ENCODE measurements around the gene TNFRSF25. TPM values are rescaled to one million over a fixed set of nuclear protein-coding genes. Genes with fewer than 3 reads are reported as not detected.
"Not testable (repeated sequence)": the region's sequence is repeated elsewhere in the genome, so short reads cannot be mapped to it uniquely, and the experiment has no call there.

Gene TNFRSF25
- total and polyA plus RNA-seq, 2 of the 8 experiments (the other 6 are each of a cell fraction or from before 2014, with no cell fraction given) = 10.7 to 19.5 TPM

DNA sequence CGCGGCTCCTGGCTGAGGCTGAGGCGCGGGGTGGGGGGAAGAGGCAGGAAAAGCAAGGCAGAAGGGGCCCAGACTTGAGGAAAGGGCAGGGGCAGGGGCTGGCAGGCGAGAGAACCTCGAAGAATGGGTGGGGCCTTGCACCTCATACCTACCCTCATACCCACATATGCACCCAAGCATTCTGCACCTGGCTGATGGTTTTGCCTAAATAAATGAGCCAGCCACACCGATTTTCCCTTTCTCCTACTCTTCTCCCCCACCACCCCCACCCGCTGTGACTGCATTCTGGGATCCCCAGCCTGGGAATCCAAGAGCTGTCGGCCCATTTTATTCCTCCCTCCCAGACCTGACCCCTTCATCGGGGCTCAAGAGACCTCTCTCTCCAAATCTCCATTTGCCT is 15.5 kb downstream of the TNFRSF25 start:
- H3K4me3 ChIP-seq (ENCODE audit: extremely low read depth in 1 of 4, insufficient read depth in 2 of 4, low read depth in 3 of 4, low read length in 4 of 4); H3K79me2 ChIP-seq (ENCODE audit: control insufficient read depth in 1 of 2, insufficient read depth in 2 of 2, low read length in 2 of 2); H3K56ac ChIP-seq (replicated peaks; ENCODE audit: insufficient read length, low read depth, low read length); H3K9me3 ChIP-seq (ENCODE audit: insufficient read depth in 2 of 2, low read depth in 1 of 2, low read length in 1 of 2); H4K8ac ChIP-seq (ENCODE audit: extremely low read depth, insufficient read depth, low read length); H4K20me1 ChIP-seq (replicated peaks in 1 of 2; ENCODE audit: control insufficient read depth in 1 of 2, insufficient read depth in 2 of 2, low read length in 2 of 2); H2AFZ ChIP-seq (ENCODE audit: low read length); FAIRE-seq; H3K18ac ChIP-seq (ENCODE audit: extremely low read depth, low read length); H3K23ac ChIP-seq (ENCODE audit: insufficient read length); H3K4me2 ChIP-seq (ENCODE audit: insufficient read depth in 1 of 2, low read depth in 2 of 2, low read length in 2 of 2); DNase-seq (ENCODE audit: low read depth in 1 of 2, low spot score in 2 of 2); H2BK20ac ChIP-seq (ENCODE audit: low read length); H4K5ac ChIP-seq (ENCODE audit: insufficient read length, low read depth, low read length); H2BK15ac ChIP-seq (ENCODE audit: low read length); H2BK120ac ChIP-seq (replicated peaks; ENCODE audit: low read depth, low read length); H3K27ac ChIP-seq (ENCODE audit: low read depth, low read length); H2BK5ac ChIP-seq (ENCODE audit: low read depth, low read length); H2BK12ac ChIP-seq (ENCODE audit: low read depth, low read length); H3K36me3 ChIP-seq (ENCODE audit: control insufficient read depth in 2 of 4, insufficient read depth in 4 of 4, low read length in 3 of 4); H3K14ac ChIP-seq (ENCODE audit: insufficient read length); H4K91ac ChIP-seq (replicated peaks; ENCODE audit: insufficient read length, low read length); H3K79me1 ChIP-seq (ENCODE audit: low read depth, low read length); H3K9ac ChIP-seq (replicated peaks in 1 of 4; ENCODE audit: extremely low read depth in 1 of 4, low read depth in 3 of 4, low read length in 3 of 4); H2AK5ac ChIP-seq (ENCODE audit: low read depth, low read length); H3K4ac ChIP-seq (replicated peaks; ENCODE audit: insufficient read length, low read depth, low read length): not testable (repeated sequence)
- H3K4me1 ChIP-seq (replicated peaks in 1 of 4; ENCODE audit: control insufficient read depth in 3 of 4, insufficient read depth in 4 of 4, low read length in 3 of 4) = peaks cover 0 to 27% (median 16%) of the 10 kb centered on the region in 4 experiments; a peak in 6 of 7 replicates
- H3K23me2 ChIP-seq (ENCODE audit: low read depth, low read length) = peaks cover 13% of the 10 kb centered on the region; the same call in 1 of the 2 replicates
- 88% methylated on average over 8 of the region's 10 CpGs; no CpG with 5 or more reads in 1 of the 2 experiments for WGBS, 2 experiments (ENCODE audit: extremely low coverage in 1 of 2, insufficient coverage in 1 of 2, insufficient read length in 1 of 2, insufficient replicate concordance in 2 of 2, low coverage in 1 of 2, low lambda C conversion rate in 2 of 2, missing lambda C conversion rate in 1 of 2)
- POLR2A ChIA-PET (ENCODE audit: partially characterized antibody) = interaction anchor here (3.3 to 12.2 kb wide), 2 partner anchors 12 to 21 kb away, joined by 13 to 123 read pairs; partner anchors contain the start of gene TNFRSF25
- peaks cover 5 to 31% (median 18%) of the 10 kb centered on the region in 4 experiments; a peak in 6 of 7 replicates for H3K27me3 ChIP-seq (replicated peaks in 1 of 4; ENCODE audit: control insufficient read depth in 3 of 4, extremely low read depth in 1 of 4, insufficient read depth in 3 of 4, low read length in 3 of 4)
- CTCF ChIA-PET (ENCODE audit: partially characterized antibody) = interaction anchor here (1.5 to 16.7 kb wide), 11 partner anchors 11 to 212 kb away, joined by 3 to 168 read pairs (median 13); partner anchors contain the start of genes PLEKHG5 and TNFRSF25

Data from H1 (cell line).